HG03060 (cell line): ENCODE results near the gene ANKRD18B.
"Not testable (repeated sequence)": the region's sequence is repeated elsewhere in the genome, so short reads cannot be mapped to it uniquely, and the experiment has no call there.

Experiments used
- ATAC-seq: cut with Tn5 transposase; IDR thresholded peaks from one replicate; pipeline ENCODE4 v1.9.1; 2021; ENCODE audit warnings: low read depth, moderate number of reproducible peaks; ENCODE audit not compliant: unreplicated experiment

Gene ANKRD18B

DNA sequence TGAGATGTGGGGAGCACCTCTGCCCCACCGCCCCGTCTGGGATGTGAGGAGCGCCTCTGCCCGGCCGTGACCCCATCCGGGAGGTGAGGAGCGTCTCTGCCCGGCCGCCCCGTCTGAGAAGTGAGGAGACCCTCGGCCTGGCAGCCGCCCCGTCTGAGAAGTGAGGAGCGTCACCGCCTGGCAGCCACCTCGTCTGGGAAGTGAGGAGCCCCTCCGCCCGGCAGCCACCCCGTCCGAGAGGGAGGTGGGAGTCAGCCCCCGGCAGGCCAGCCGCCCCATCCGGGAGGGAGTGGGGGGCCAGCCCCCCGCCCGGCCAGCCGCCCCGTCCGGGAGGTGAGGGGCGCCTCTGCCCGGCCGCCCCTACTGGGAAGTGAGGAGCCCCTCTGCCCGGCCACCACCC, 76.9 kb downstream of the ANKRD18B start:
- ATAC-seq: not testable (repeated sequence)

DNA sequence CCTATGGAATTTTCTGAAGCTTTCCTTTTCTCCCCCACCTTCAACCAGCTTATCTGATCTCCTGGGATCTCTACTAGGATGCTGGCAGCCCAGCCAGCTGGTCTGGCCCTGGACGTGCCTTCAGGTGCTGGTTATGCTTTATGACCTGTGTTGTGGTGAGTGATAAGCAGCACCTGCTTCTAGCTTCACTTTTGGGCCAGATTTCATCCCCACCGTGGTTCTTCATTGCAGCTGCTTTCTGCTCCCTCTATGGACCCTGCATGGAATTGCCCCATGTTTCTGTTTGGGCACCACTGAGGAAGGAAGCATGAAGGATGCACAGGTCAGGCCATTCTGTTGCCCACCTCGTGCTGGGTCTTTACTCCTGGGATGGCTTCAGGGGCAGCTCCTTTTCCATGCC, 80.2 kb downstream of the ANKRD18B start:
- ATAC-seq: not testable (repeated sequence)

GRCh38 chr9:33604936-33605335, 80.9 kb downstream of the ANKRD18B start:
- not testable (repeated sequence) for ATAC-seq

GRCh38 chr9:33611358-33611757, 87.3 kb downstream of the ANKRD18B start:
- ATAC-seq: no peak

GRCh38 chr9:33612410-33612809, 88.4 kb downstream of the ANKRD18B start:
- ATAC-seq: not testable (repeated sequence)

GRCh38 chr9:33614001-33614687, 90.1 kb downstream of the ANKRD18B start:
- ATAC-seq: no peak

GRCh38 chr9:33618370-33618769, 94.3 kb downstream of the ANKRD18B start:
- not testable (repeated sequence) for ATAC-seq

- ATAC-seq: no peak
Measured at GRCh38 chr9:33619666-33620404, 95.8 kb downstream of the ANKRD18B start.

DNA sequence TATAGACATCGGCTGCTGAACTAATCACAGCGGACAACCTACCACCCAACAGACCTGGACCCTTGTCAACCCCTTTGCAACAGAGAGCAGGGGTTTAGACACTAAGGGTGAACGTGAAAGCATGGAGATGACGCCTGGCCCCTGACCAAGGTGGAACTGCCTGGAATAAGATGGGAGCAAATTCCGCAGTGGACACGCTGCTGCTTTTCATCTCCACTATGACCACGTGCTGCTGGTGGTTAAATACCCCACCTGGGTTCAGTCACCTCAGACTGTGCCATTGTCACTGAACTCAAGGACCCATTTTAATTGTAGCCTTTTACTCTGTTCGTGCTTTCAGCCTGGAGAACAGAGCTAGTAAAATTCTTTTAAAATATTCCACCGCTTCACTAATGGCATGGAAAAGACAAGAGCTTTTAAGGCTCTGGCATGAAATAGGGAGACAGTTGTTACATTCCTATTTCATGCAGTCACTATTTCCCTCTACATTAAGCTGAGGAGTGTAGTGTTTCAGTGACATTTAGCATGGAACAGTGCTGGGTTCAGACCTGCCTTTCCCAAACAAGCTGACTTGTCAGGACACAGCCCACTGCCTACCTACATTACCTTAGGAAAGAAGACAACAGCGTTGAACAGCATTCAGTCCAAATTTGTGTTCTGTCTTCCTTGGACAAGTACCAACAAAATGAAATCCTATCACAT, 96.8 kb downstream of the ANKRD18B start:
- ATAC-seq: no peak
